Smooth muscle cell (in vitro differentiated cells): ENCODE data around the gene ACTL7A. TPM values are rescaled to one million over a fixed set of nuclear protein-coding genes. Genes with fewer than 3 reads are reported as not detected.

Experiments used
- DNase-seq: peaks from one replicate; lab custom pipeline; 2025; ENCODE audit not compliant: unreplicated experiment; lab: John Stamatoyannopoulos, UW
- H2AFZ ChIP-seq: fragments of 200-600 bp; sonication (generic); 2 replicates; pipeline ENCODE4 v1.6.0; 2016; ENCODE audit warnings: antibody characterized with exemption, low read depth, mild to moderate bottlenecking
- H3F3A ChIP-seq: fragments of 200-600 bp; sonication (generic); 2 replicates; pipeline ENCODE4 v1.6.0; 2017; ENCODE audit warnings: antibody characterized with exemption, low read depth
- H3K27ac ChIP-seq: fragments of 200-600 bp; sonication (generic); 2 replicates; pipeline ENCODE4 v1.5.1; 2016; ENCODE audit warnings: low read depth, mild to moderate bottlenecking
- H3K27me3 ChIP-seq: fragments of 200-600 bp; sonication (generic); 2 replicates; pipeline ENCODE4 v1.6.1; 2016; ENCODE audit warnings: low read depth, mild to moderate bottlenecking
- H3K36me3 ChIP-seq: fragments of 200-600 bp; sonication (generic); 2 replicates; pipeline ENCODE4 v1.5.1; 2016; ENCODE audit warnings: low read depth
- H3K4me1 ChIP-seq: fragments of 200-600 bp; sonication (generic); 2 replicates; pipeline ENCODE4 v1.5.1; 2016; ENCODE audit warnings: low read depth
- H3K4me2 ChIP-seq: fragments of 200-600 bp; sonication (generic); 2 replicates; pipeline ENCODE4 v1.6.0; 2016; ENCODE audit warnings: mild to moderate bottlenecking
- H3K4me3 ChIP-seq: fragments of 200-600 bp; sonication (generic); 2 replicates; pipeline ENCODE4 v1.5.1; 2016; ENCODE audit warnings: mild to moderate bottlenecking
- H3K79me2 ChIP-seq: fragments of 200-600 bp; sonication (generic); 2 replicates; pipeline ENCODE4 v1.6.0; 2016; ENCODE audit warnings: low read depth, mild to moderate bottlenecking
- H3K9ac ChIP-seq: fragments of 200-600 bp; sonication (generic); 2 replicates; pipeline ENCODE4 v1.6.0; 2016; ENCODE audit warnings: low read depth
- H3K9me3 ChIP-seq: fragments of 200-600 bp; sonication (generic); replicated peaks from 2 replicates; pipeline ENCODE4 v1.5.1; 2016; ENCODE audit warnings: low read depth
- H4K20me1 ChIP-seq: fragments of 200-600 bp; sonication (generic); 2 replicates; pipeline ENCODE4 v1.6.0; 2016; ENCODE audit warnings: low read depth
- WGBS: methylation state at CpG from one replicate; pipeline ENCODE4 v1.1.7; 2016; ENCODE audit warnings: low lambda C conversion rate; 5-methylcytosine and 5-hydroxymethylcytosine counted together
- polyA plus RNA-seq: library from polyadenylated mRNA; unstranded; fragments of >200 nt; fragmentation: Nextera tagmentation; extraction: Ambion mirVana; gene quantifications from 2 replicates; pipeline ENCODE4 v1.2.1, GENCODE V29; 2016
- total RNA-seq: library from RNA; depleted of rRNA; stranded (reverse); fragments of >200 nt; gene quantifications from 2 replicates; pipeline ENCODE4 v1.2.3, GENCODE V29; 2014
- TF ChIP-seq, protein P1 (sequence below): fragments of 200-600 bp; sonication (generic); IDR thresholded peaks from 2 replicates; pipeline ENCODE4 v1.5.1; 2017; ENCODE audit warnings: borderline replicate concordance, mild to moderate bottlenecking, antibody characterized with exemption; ENCODE audit not compliant: insufficient read depth, poor library complexity, severe bottlenecking

Gene ACTL7A
- total and polyA plus RNA-seq, 2 experiments from 2014 or later = not detected

DNA sequence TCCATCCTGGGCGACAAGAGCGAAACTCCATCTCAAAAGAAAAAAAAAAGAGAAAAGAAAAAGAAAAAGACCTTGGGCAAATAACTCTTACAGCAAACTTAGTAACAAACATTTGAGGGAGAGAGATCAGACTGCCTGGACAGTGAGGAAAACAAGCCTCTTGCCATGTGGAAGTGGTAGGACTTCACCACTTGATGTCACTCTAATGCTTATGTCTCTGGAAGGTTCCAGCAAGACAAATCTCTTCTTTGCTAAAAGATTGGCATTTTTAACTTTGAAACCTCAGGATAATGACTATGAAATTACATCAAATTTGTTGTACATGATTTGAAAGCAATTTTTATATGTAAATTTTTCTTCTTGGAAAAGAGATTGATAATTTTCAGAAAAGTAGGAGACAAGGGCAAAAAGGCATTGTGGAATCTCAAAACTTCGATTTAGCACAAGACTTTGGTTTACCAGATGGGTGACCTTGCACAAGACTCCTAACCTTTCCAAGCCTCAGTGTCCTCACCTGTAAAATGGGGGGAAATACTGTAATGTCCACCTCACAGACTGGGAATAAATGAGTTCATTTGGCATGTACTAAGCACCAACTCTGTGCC is 11.7 kb upstream of the ACTL7A start:
- 99% methylated on average over 3 of the region's 3 CpGs for WGBS
- no peak overlapping the region for H3K9ac ChIP-seq
- H3K36me3 ChIP-seq = no peaks in the 10 kb centered on the region
- no peaks in the 10 kb centered on the region for H3K79me2 ChIP-seq
- no peaks in the 10 kb centered on the region for H3K4me1 ChIP-seq
- H2AFZ ChIP-seq = no peak overlapping the region
- DNase-seq = no peak
- no peak overlapping the region for H3K27ac ChIP-seq
- H3F3A ChIP-seq = no peaks in the 10 kb centered on the region
- H4K20me1 ChIP-seq = no peaks in the 10 kb centered on the region
- TF ChIP-seq, protein P1, sequence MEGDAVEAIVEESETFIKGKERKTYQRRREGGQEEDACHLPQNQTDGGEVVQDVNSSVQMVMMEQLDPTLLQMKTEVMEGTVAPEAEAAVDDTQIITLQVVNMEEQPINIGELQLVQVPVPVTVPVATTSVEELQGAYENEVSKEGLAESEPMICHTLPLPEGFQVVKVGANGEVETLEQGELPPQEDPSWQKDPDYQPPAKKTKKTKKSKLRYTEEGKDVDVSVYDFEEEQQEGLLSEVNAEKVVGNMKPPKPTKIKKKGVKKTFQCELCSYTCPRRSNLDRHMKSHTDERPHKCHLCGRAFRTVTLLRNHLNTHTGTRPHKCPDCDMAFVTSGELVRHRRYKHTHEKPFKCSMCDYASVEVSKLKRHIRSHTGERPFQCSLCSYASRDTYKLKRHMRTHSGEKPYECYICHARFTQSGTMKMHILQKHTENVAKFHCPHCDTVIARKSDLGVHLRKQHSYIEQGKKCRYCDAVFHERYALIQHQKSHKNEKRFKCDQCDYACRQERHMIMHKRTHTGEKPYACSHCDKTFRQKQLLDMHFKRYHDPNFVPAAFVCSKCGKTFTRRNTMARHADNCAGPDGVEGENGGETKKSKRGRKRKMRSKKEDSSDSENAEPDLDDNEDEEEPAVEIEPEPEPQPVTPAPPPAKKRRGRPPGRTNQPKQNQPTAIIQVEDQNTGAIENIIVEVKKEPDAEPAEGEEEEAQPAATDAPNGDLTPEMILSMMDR = peak; percentile 23
- H3K9me3 ChIP-seq = no peaks in the 10 kb centered on the region
- no peak overlapping the region for H3K4me2 ChIP-seq
- H3K4me3 ChIP-seq = no peak overlapping the region
- peaks cover 21% of the 10 kb centered on the region for H3K27me3 ChIP-seq

DNA sequence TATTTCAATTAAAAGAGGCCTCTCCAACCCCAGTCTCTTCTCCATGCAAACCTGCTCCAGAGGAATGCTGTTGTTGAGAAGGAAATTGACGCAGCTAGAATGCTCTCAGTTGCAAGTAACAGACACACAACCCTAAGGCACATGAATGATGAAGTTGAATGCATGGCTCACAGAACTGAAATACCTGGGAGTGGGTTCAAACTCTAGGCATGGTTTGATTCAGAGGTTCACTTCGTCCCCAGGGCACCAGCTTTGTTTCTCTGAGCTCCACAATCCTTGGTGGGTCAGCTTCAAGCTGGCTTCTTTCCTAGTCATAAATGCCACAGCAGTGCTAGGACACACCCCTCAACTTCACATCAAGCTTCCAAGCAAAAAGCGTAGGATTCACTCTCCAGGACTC is 10.9 kb upstream of the ACTL7A start:
- Histone ChIP-seq H3K27ac (no peak overlapping the region), H4K20me1 (no peaks in the 10 kb centered on the region), H3K9me3 (no peaks in the 10 kb centered on the region), H3K9ac (no peak overlapping the region), H2AFZ (no peak overlapping the region), H3F3A (no peaks in the 10 kb centered on the region), H3K36me3 (no peaks in the 10 kb centered on the region), H3K27me3 (peaks cover 21% of the 10 kb centered on the region), H3K4me2 (no peak overlapping the region), H3K4me3 (no peak overlapping the region), H3K4me1 (no peaks in the 10 kb centered on the region), H3K79me2 (no peaks in the 10 kb centered on the region)
- 87% methylated on average over 3 of the region's 3 CpGs for WGBS
- DNase-seq = no peak
- TF ChIP-seq, protein P1 = no peak

DNA sequence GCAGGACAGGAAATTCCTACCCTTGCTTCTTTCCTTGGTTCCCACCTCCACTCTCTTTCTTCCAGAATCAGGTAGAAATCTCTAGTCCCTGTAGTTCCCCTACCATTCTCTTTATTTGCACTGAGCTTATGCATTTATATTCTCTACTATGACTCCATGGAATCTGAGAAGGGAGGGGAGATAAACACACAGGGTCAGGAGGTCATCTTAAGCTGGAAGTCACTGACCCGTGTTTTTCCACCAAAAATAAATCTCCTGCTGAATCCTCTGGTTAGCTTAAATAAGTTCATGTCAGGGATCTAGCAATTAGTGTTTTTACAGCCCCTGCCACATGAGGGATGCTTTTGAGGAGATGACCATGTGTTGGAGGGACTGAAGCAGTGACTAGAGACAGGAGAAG is 10.0 kb upstream of the ACTL7A start:
- 38% methylated on average over 1 of the region's 1 CpG for WGBS
- TF ChIP-seq, protein P1 = no peak

DNA sequence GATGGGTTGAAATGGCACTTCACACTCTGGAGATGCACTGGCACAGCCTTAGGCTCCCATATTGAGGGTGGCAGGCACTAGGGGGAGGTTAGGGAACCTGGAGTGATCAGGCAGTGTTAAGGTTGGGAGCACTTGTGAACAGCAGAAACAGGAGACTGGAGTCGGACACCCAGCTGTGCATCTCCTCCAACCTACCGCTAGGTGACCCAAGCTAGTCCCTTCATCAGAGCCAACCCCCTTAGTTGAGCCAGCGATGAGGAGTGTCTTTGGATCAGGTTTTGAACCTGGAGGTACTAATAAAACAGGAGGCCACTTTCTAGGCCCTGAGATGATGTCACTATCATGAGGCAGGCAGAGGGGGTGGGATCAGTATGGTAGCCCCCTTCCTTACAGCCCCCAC is 8.0 kb upstream of the ACTL7A start:
- DNase-seq = no peak
- Histone ChIP-seq H4K20me1 (no peaks in the 10 kb centered on the region), H3K79me2 (no peaks in the 10 kb centered on the region), H3K27ac (no peak overlapping the region), H3K4me2 (no peak overlapping the region), H3K9ac (no peak overlapping the region), H3K4me3 (no peak overlapping the region), H3K36me3 (no peaks in the 10 kb centered on the region), H2AFZ (no peak overlapping the region), H3K4me1 (no peaks in the 10 kb centered on the region), H3K9me3 (no peaks in the 10 kb centered on the region), H3K27me3 (peaks cover 31% of the 10 kb centered on the region), H3F3A (no peaks in the 10 kb centered on the region)
- TF ChIP-seq, protein P1 = no peak
- WGBS = 89% methylated on average over 3 of the region's 3 CpGs

More for the DNA sequence above, 10.0 kb upstream of the ACTL7A start:
- Histone ChIP-seq H2AFZ (no peak overlapping the region), H3K9ac (no peak overlapping the region), H3K4me2 (no peak overlapping the region), H3K9me3 (no peaks in the 10 kb centered on the region), H3F3A (no peaks in the 10 kb centered on the region), H3K27me3 (peaks cover 27% of the 10 kb centered on the region), H3K36me3 (no peaks in the 10 kb centered on the region), H4K20me1 (no peaks in the 10 kb centered on the region), H3K27ac (no peak overlapping the region), H3K4me1 (no peaks in the 10 kb centered on the region), H3K79me2 (no peaks in the 10 kb centered on the region), H3K4me3 (no peak overlapping the region)
- no peak for DNase-seq
